Upper lobe of right lung (tissue), 1 donor: ENCODE results near the gene DVL3. TPM values are rescaled to one million over a fixed set of nuclear protein-coding genes. Genes with fewer than 3 reads are reported as not detected.

Experiments
- ATAC-seq: fragments of 200-7000 bp; cut with Tn5 transposase; one replicate; pipeline ENCODE4 v1.9.1; 2020; ENCODE audit warnings: mild to moderate bottlenecking, moderate library complexity
- DNase-seq: peaks from one replicate; pipeline ENCODE4 v3.0.0-alpha.2; 2020
- H3K27ac ChIP-seq: fragments of 200-600 bp; one replicate; pipeline ENCODE4 v1.8.0; 2022
- H3K27me3 ChIP-seq: fragments of 200-600 bp; one replicate; pipeline ENCODE4 v1.8.0; 2022; ENCODE audit warnings: mild to moderate bottlenecking
- H3K36me3 ChIP-seq: fragments of 200-600 bp; one replicate; pipeline ENCODE4 v1.8.0; 2022
- H3K4me1 ChIP-seq: fragments of 200-600 bp; one replicate; pipeline ENCODE4 v1.8.0; 2022
- H3K4me3 ChIP-seq: fragments of 200-600 bp; one replicate; pipeline ENCODE4 v1.8.0; 2022; ENCODE audit warnings: mild to moderate bottlenecking
- H3K9me3 ChIP-seq: fragments of 200-600 bp; one replicate; pipeline ENCODE4 v1.8.0; 2022
- intact Hi-C: fragments of 100-400 bp; cut with DNase I; formaldehyde crosslinking; loops from one replicate; pipeline ENCODE4 v1.11.0; 2022
- total RNA-seq: library from RNA; stranded (reverse); fragmentation: NEBNext Ultra II Directional; extraction: Animal tissue kit (Norgen Biotek cat#: 25700); gene quantifications from one replicate; pipeline ENCODE4 v1.2.1, GENCODE V29; 2021
- TF ChIP-seq, protein P1 (sequence below): fragments of 200-600 bp; IDR thresholded peaks from one replicate; pipeline ENCODE4 v1.8.0; 2022; ENCODE audit warnings: antibody characterized with exemption
- donor health status: DM: no; HTN: yes; CAD: no; lungs with severe emphysema.

The DVL3 gene
- total RNA-seq, 1 donor from 2014 or later, result 54.1 TPM

DNA sequence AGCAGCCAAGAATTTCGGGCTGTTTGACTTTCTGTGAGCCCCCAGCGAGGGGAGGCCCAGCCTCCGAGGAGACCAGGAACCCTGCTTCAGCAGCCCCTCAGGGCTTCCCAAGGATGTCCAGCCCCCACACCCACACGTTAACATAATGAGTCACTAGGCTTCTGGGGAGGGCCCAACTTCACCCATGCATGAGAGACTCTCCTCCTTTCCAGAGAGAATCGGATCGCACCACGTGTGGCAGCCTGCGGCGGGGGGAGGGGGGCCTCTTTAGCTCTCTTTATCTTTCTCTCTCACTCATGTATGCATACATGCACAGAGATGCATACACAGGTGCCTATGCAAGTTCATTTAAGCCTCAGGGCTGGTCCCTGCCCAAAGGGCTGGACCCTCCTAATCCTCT, 16.4 kb downstream of the DVL3 start:
- H3K36me3 ChIP-seq, result peaks cover 53% of the 10 kb centered on the region
- peaks cover 15% of the 10 kb centered on the region for H3K4me1 ChIP-seq
- DNase-seq (no peak), ATAC-seq (no peak)
- intact Hi-C loops, result no loop called here
- no peaks in the 10 kb centered on the region for H3K27me3 ChIP-seq
- H3K4me3 ChIP-seq, result no peak overlapping the region
- no peaks in the 10 kb centered on the region for H3K9me3 ChIP-seq
- H3K27ac ChIP-seq, result no peak overlapping the region
- TF ChIP-seq, protein P1, sequence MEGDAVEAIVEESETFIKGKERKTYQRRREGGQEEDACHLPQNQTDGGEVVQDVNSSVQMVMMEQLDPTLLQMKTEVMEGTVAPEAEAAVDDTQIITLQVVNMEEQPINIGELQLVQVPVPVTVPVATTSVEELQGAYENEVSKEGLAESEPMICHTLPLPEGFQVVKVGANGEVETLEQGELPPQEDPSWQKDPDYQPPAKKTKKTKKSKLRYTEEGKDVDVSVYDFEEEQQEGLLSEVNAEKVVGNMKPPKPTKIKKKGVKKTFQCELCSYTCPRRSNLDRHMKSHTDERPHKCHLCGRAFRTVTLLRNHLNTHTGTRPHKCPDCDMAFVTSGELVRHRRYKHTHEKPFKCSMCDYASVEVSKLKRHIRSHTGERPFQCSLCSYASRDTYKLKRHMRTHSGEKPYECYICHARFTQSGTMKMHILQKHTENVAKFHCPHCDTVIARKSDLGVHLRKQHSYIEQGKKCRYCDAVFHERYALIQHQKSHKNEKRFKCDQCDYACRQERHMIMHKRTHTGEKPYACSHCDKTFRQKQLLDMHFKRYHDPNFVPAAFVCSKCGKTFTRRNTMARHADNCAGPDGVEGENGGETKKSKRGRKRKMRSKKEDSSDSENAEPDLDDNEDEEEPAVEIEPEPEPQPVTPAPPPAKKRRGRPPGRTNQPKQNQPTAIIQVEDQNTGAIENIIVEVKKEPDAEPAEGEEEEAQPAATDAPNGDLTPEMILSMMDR, result no peak

DNA sequence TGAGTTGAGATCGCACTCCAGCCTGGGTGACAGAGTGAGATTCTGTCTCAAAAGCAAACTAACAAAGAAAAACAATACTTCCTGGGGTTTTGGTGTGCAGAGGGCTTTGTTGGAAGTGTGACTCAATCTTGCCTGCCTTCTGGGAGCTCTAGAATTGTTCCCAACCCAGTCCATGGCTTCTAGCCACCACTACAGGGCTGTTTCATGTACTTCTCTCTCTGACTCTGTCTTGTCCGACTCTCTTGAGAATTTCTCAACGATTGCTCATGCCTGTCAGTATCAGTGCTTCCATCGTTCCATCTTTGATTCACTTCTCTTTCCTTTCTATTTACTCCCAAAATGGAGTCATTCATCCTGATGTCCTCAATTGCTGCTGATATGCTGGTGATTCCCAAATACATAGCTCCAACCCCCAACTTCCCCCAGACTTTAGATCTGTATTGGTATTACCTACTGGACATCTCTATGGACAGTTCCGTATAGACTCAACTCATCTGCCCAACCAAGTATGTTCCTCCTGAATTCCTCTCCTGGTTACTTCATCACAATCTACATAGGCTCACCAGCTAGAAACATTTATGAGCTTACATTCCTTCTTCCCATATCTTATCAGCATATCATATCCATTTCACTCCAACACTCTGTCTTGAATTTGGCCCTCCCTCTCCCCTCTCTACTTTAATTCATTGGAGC, 17.6 kb downstream of the DVL3 start:
- peaks cover 28% of the 10 kb centered on the region for H3K4me1 ChIP-seq
- no peak overlapping the region for H3K27ac ChIP-seq

DNA sequence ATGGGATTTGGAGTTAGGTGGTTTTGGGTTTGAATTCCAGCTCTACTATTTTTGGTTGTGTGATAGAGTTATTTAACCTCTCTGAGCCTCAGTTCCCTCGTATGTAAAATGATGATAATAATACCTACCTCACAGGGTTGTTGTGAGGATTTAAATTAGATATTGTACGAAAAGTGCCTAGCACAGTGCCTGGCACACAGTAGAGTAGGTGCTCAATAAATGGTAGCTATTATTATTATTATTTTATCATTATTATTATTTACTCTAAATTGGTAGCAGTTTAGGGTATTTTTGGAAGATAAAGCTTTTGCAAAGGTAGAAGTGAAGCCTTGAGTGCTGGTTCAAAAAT, 18.2 kb downstream of the DVL3 start:
- ATAC-seq, result no peak
- H3K9me3 ChIP-seq, result no peaks in the 10 kb centered on the region
- H3K27me3 ChIP-seq, result no peaks in the 10 kb centered on the region
- H3K27ac ChIP-seq, result no peak overlapping the region
- no peak overlapping the region for H3K4me3 ChIP-seq
- intact Hi-C loops, result no loop called here
- TF ChIP-seq, protein P1, result no peak
- H3K4me1 ChIP-seq, result peaks cover 33% of the 10 kb centered on the region
- DNase-seq, result no peak
- peaks cover 50% of the 10 kb centered on the region for H3K36me3 ChIP-seq

More for the DNA sequence above, 17.6 kb downstream of the DVL3 start:
- Histone ChIP-seq H3K9me3 (no peaks in the 10 kb centered on the region), H3K4me3 (no peak overlapping the region), H3K27me3 (no peaks in the 10 kb centered on the region), H3K36me3 (peaks cover 50% of the 10 kb centered on the region)
- no peak for ATAC-seq
- DNase-seq, result no peak
- intact Hi-C loops, result no loop called here
- TF ChIP-seq, protein P1, result no peak

DNA sequence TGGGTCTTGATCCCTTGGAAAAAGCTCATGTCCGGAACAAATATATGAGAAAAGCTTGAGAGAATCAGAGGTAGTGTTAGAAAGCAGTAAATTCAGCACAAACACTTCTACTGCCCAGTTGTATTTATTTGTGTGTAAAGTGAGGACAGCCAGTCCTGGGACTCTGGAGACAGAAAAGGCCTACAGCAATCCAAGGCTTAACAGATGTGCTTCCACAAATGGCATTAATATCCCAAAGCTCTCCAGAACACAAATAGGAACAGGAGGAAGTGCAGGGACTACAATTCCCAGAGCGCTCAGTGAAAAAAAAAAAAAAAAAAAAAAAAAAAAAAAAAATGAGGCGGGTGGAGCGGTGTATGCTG, 19.1 kb downstream of the DVL3 start:
- Histone ChIP-seq H3K27ac (peak overlapping the region; percentile 14), H3K4me3 (no peak overlapping the region), H3K4me1 (peaks cover 38% of the 10 kb centered on the region), H3K9me3 (no peaks in the 10 kb centered on the region), H3K36me3 (peaks cover 50% of the 10 kb centered on the region), H3K27me3 (no peaks in the 10 kb centered on the region)
- intact Hi-C loops, result no loop called here
- DNase-seq (no peak), ATAC-seq (no peak)
- TF ChIP-seq, protein P1, result no peak

DNA sequence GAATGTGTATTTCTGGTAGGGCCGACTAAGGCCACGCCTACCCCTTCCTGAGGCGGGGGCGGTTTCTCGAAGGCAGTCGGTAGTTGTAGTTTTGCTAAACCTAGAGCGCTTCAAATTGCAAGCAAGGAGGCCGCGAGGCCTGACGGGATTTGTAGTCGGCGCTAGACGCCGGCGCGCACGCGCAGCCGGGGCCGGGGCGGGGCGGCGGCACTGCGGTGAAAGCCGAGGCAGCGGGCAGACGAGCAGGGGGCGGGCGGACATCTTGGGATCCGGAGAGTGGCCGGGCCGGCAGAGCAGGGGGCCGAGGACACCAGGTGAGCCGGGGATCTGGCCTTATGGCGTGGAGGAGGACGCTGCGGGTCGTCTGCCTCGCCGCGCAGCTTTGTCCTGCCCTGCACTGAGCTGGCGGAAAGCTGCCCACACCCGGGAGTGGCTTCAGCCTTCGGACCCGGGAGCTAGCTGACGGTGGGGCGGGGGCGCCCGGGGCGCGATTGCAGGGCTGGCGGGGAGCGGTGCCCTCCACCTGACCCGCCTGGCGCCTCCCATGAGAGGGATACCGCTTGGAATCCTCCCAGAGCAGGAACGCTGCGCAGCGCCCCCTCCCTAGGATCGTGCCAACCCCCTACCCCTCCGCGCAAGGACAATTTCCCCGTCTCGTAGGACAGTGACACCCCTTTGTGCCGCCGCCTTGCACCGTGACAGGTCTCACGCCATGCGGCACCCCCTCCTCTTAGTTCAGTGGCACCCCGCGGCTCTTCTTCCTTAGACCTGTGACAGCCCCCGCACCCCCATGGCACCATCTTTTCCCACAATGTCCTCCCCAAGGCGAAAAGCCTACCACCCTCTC, 19.7 kb downstream of the DVL3 start, which contains the start of gene AP2M1:
AP2M1 (plus strand) TSS at position 210 of the 847 bp plus-strand sequence. CDS start 2,139 bp downstream, outside the sequence.
- ATAC-seq (peak; percentile 94), DNase-seq (peak; percentile 99)
- H3K9me3 ChIP-seq, result no peaks in the 10 kb centered on the region
- H3K27me3 ChIP-seq, result no peaks in the 10 kb centered on the region
- H3K36me3 ChIP-seq, result peaks cover 56% of the 10 kb centered on the region
- intact Hi-C loops, result no loop called here
- H3K4me1 ChIP-seq, result peaks cover 38% of the 10 kb centered on the region
- TF ChIP-seq, protein P1, result no peak
- peak within 1 kb of the TSS; percentile 94 for H3K27ac ChIP-seq
- H3K4me3 ChIP-seq, result peak within 1 kb of the TSS; percentile 100
